Measurements from ENCODE around the gene CTBP2.

DNA sequence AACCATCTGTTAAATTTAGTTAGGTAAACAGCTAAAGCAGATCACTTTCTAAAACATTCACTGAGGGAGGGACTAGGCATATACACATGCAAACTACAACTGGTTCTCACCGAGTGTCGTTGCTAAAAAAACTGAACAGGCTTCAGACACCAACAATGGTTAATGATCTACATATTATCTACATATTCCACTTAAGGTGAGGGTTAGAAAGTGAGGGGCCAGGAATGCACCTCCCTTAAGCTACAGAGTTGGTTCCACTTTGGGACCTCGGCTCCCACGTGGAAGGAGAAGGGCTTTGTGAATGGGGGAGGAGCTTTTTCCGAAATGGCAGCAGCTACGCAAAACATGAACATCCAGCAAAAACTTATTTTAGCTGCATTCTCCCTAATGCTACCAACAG is 5.8 kb downstream of the CTBP2 start:
- TF ChIP-seq, protein P1, sequence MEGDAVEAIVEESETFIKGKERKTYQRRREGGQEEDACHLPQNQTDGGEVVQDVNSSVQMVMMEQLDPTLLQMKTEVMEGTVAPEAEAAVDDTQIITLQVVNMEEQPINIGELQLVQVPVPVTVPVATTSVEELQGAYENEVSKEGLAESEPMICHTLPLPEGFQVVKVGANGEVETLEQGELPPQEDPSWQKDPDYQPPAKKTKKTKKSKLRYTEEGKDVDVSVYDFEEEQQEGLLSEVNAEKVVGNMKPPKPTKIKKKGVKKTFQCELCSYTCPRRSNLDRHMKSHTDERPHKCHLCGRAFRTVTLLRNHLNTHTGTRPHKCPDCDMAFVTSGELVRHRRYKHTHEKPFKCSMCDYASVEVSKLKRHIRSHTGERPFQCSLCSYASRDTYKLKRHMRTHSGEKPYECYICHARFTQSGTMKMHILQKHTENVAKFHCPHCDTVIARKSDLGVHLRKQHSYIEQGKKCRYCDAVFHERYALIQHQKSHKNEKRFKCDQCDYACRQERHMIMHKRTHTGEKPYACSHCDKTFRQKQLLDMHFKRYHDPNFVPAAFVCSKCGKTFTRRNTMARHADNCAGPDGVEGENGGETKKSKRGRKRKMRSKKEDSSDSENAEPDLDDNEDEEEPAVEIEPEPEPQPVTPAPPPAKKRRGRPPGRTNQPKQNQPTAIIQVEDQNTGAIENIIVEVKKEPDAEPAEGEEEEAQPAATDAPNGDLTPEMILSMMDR (IDR thresholded peaks at IDR 0.05; ENCODE audit: low read depth, low read length, poor library complexity, severe bottlenecking), result no peak
- no peak for TF ChIP-seq EZH2phosphoT487 (IDR thresholded peaks at IDR 0.05; ENCODE audit: borderline replicate concordance, low read length)
